HEK293T (cell line): ENCODE data around the gene NOG.

ENCODE experiments used
- ELF4 ChIP-seq: fragments of 450-650 bp; IDR thresholded peaks from 2 replicates; pipeline ENCODE4 v1.6.1; 2017; ENCODE audit warnings: antibody characterized with exemption
- FOXA1 ChIP-seq: fragments of 450-650 bp; IDR thresholded peaks from 2 replicates; pipeline ENCODE4 v1.6.1; 2016; ENCODE audit warnings: mild to moderate bottlenecking
- FOXK2 ChIP-seq: fragments of 450-650 bp; IDR thresholded peaks from 2 replicates; pipeline ENCODE4 v1.6.1; 2016; ENCODE audit warnings: mild to moderate bottlenecking
- FOXM1 ChIP-seq: fragments of 450-650 bp; IDR thresholded peaks from 2 replicates; pipeline ENCODE4 v1.6.1; 2017; ENCODE audit warnings: mild to moderate bottlenecking, borderline replicate concordance
- HDGF ChIP-seq: fragments of 450-650 bp; IDR thresholded peaks from 2 replicates; pipeline ENCODE4 v1.6.1; 2017; ENCODE audit warnings: antibody characterized with exemption, borderline replicate concordance
- PKNOX1 ChIP-seq: fragments of 450-650 bp; IDR thresholded peaks from 2 replicates; pipeline ENCODE4 v1.6.1; 2016
- SP1 ChIP-seq: fragments of 450-650 bp; IDR thresholded peaks from 2 replicates; pipeline ENCODE4 v1.6.1; 2017
- SUZ12 ChIP-seq: fragments of 450-650 bp; IDR thresholded peaks from 2 replicates; pipeline ENCODE4 v1.6.1; 2016; ENCODE audit warnings: mild to moderate bottlenecking
- ZNF384 ChIP-seq: fragments of 450-650 bp; IDR thresholded peaks from 2 replicates; pipeline ENCODE4 v1.6.1; 2016

- no peak for TF ChIP-seq ZNF384
- TF ChIP-seq SP1 = no peak
- TF ChIP-seq FOXM1 = no peak
- no peak for TF ChIP-seq FOXA1
- TF ChIP-seq FOXK2 = no peak
- no peak for TF ChIP-seq PKNOX1
- TF ChIP-seq HDGF = no peak
- no peak for TF ChIP-seq SUZ12
- TF ChIP-seq ELF4 = no peak
These were observed 31.4 kb downstream of the NOG start for GRCh38 chr17:56624912-56625311.
